CD4-positive, alpha-beta memory T cell (primary cell): ENCODE measurements around the gene ATP13A3. TPM values are rescaled to one million over a fixed set of nuclear protein-coding genes. Genes with fewer than 3 reads are reported as not detected.
A peak's percentile ranks its signal among the peaks of the same experiment; 100 is the strongest.

ENCODE experiments used
- CTCF ChIA-PET: fragments of 350-600 bp; sonication (Branson Sonifier 250); formaldehyde crosslinking; loops from one replicate; lab custom pipeline; 2021; ENCODE audit warnings: inconsistent platforms; ENCODE audit not compliant: partially characterized antibody; lab: Charles Lee
- POLR2A ChIA-PET: fragments of 350-600 bp; sonication (Branson Sonifier 250); formaldehyde crosslinking; loops from one replicate; lab custom pipeline; 2021; ENCODE audit not compliant: partially characterized antibody; lab: Charles Lee
- DNase-seq, 5 donors: peaks; one replicate each; pipeline versions ENCODE4 v3.0.0 to v3.0.0-alpha.2; 2020 to 2022; ENCODE audit warnings: mixed read lengths in 1 of 5
- H3K27ac ChIP-seq: one replicate; pipeline ENCODE4 v1.7.0; 2013; ENCODE audit warnings: low read depth, low read length
- H3K27me3 ChIP-seq: 2 replicates; pipeline ENCODE4 v1.7.0; 2013; ENCODE audit warnings: mild to moderate bottlenecking, low read length, moderate library complexity; ENCODE audit not compliant: insufficient read depth
- H3K36me3 ChIP-seq: 2 replicates; pipeline ENCODE4 v1.7.0; 2013; ENCODE audit warnings: mild to moderate bottlenecking, low read length, moderate library complexity; ENCODE audit not compliant: insufficient read depth
- H3K4me1 ChIP-seq: 2 replicates; pipeline ENCODE4 v1.7.0; 2013; ENCODE audit warnings: mild to moderate bottlenecking, low read length, moderate library complexity; ENCODE audit not compliant: insufficient read depth
- H3K4me3 ChIP-seq, 2 donors: one replicate each; pipeline ENCODE4 v1.7.0; 2013; ENCODE audit warnings: low read length in 2 of 2, mild to moderate bottlenecking in 1 of 2
- H3K9me3 ChIP-seq, 2 donors: one replicate each; pipeline ENCODE4 v1.7.0; 2013; ENCODE audit warnings: low read length in 2 of 2, control low read depth in 1 of 2; ENCODE audit not compliant: control insufficient read depth in 1 of 2
- H3K27ac Mint-ChIP-seq, 7 donors: one replicate each; pipeline ENCODE4 v1.8.0; 2020 to 2021; ENCODE audit warnings: mixed read lengths in 7 of 7, mild to moderate bottlenecking in 6 of 7, inconsistent platforms in 3 of 7, moderate library complexity in 3 of 7
- H3K27me3 Mint-ChIP-seq, 2 donors: one replicate each; pipeline ENCODE4 v1.8.0; 2020 to 2021; ENCODE audit warnings: mixed read lengths in 2 of 2
- H3K36me3 Mint-ChIP-seq, 2 donors: one replicate each; pipeline ENCODE4 v1.8.0; 2020 to 2021; ENCODE audit warnings: mixed read lengths in 2 of 2, inconsistent platforms in 1 of 2, mild to moderate bottlenecking in 1 of 2
- H3K4me1 Mint-ChIP-seq, 4 donors: one replicate each; pipeline ENCODE4 v1.8.0; 2020 to 2021; ENCODE audit warnings: mixed read lengths in 4 of 4, mild to moderate bottlenecking in 1 of 4
- H3K4me3 Mint-ChIP-seq, 8 donors: one replicate each; pipeline ENCODE4 v1.8.0; 2020 to 2021; ENCODE audit warnings: mixed read lengths in 8 of 8, mild to moderate bottlenecking in 7 of 8, moderate library complexity in 6 of 8, inconsistent platforms in 3 of 8
- H3K9me3 Mint-ChIP-seq, 8 donors: one replicate each; pipeline ENCODE4 v1.8.0; 2020 to 2021; ENCODE audit warnings: mixed read lengths in 8 of 8, mild to moderate bottlenecking in 5 of 8, inconsistent platforms in 3 of 8, moderate library complexity in 1 of 8
- intact Hi-C: fragments of 100-400 bp; cut with micrococcal nuclease; formaldehyde crosslinking; loops from one replicate; pipeline ENCODE4 v1.15.1; 2023
- polyA plus RNA-seq, 2 donors: library from polyadenylated mRNA; unstranded; fragments of 300-500 nt; fragmentation: Illumina TruSeq; gene quantifications; one replicate each; pipeline ENCODE4 v1.2.3, GENCODE V29; 2021
- total RNA-seq, 2 experiments: library from RNA; stranded (reverse); gene quantifications; one replicate each; pipeline ENCODE4 v1.2.3, GENCODE V29; 2021

The ATP13A3 gene
- total and polyA plus RNA-seq, 4 experiments from 2014 or later: 6.7 to 62.7 (median 36.0) TPM

- no peaks in the 10 kb centered on the region for H3K36me3 Mint-ChIP-seq
- Histone ChIP-seq H3K36me3 (no peaks in the 10 kb centered on the region), H3K27ac (no peak overlapping the region), H3K9me3 (no peaks in the 10 kb centered on the region), H3K4me1 (peaks cover 23% of the 10 kb centered on the region), H3K27me3 (no peaks in the 10 kb centered on the region), H3K4me3 (no peak overlapping the region)
- no peaks in the 10 kb centered on the region for H3K9me3 Mint-ChIP-seq
- POLR2A ChIA-PET: interaction anchor here (1.0 kb wide), 1 partner anchor 113 kb away, joined by 4 read pairs; no protein-coding TSS in a partner anchor
- no peak overlapping the region for H3K4me3 Mint-ChIP-seq
- peak overlapping the region in 2 of 7 donors; percentile 57 to 70 for H3K27ac Mint-ChIP-seq
- no peak for DNase-seq
- CTCF ChIA-PET: interaction anchor here (0.7 to 9.4 kb wide), 11 partner anchors 8 to 217 kb away, joined by 3 to 133 read pairs (median 6); no protein-coding TSS in a partner anchor
- H3K4me1 Mint-ChIP-seq: peaks cover 12 to 26% (median 14%) of the 10 kb centered on the region in 4 donors
- intact Hi-C loops: no loop called here
- H3K27me3 Mint-ChIP-seq: no peaks in the 10 kb centered on the region
Measured at GRCh38 chr3:194470615-194471014, 16.2 kb downstream of the ATP13A3 start.

- intact Hi-C loops: no loop called here
- H3K4me1 Mint-ChIP-seq: peaks cover 12 to 32% (median 15%) of the 10 kb centered on the region in 4 donors
- Histone ChIP-seq H3K27me3 (no peaks in the 10 kb centered on the region), H3K9me3 (no peaks in the 10 kb centered on the region), H3K4me1 (peaks cover 18% of the 10 kb centered on the region), H3K36me3 (no peaks in the 10 kb centered on the region), H3K4me3 (no peak overlapping the region), H3K27ac (no peak overlapping the region)
- H3K36me3 Mint-ChIP-seq: no peaks in the 10 kb centered on the region
- no peaks in the 10 kb centered on the region for H3K9me3 Mint-ChIP-seq
- ChIA-PET POLR2A (interaction anchor here (1.0 kb wide), 1 partner anchor 114 kb away, joined by 4 read pairs; no protein-coding TSS in a partner anchor), CTCF (interaction anchor here (0.8 to 9.4 kb wide), 8 partner anchors 15 to 124 kb away, joined by 3 to 133 read pairs (median 4); no protein-coding TSS in a partner anchor)
- peak overlapping the region in 1 of 8 donors; percentile 31 for H3K4me3 Mint-ChIP-seq
- no peaks in the 10 kb centered on the region for H3K27me3 Mint-ChIP-seq
- DNase-seq: no peak
- H3K27ac Mint-ChIP-seq: no peak overlapping the region
Measured at GRCh38 chr3:194469977-194470376, 16.8 kb downstream of the ATP13A3 start.

GRCh38 chr3:194468086-194468485, 18.7 kb downstream of the ATP13A3 start:
- CTCF ChIA-PET: interaction anchor here (1.1 to 3.6 kb wide), 3 partner anchors 65 to 125 kb away, joined by 3 to 15 read pairs (median 4); no protein-coding TSS in a partner anchor
- H3K36me3 ChIP-seq: no peaks in the 10 kb centered on the region
- H3K27ac ChIP-seq: no peak overlapping the region
- DNase-seq: no peak
- H3K36me3 Mint-ChIP-seq: no peaks in the 10 kb centered on the region
- no peak overlapping the region for H3K4me3 ChIP-seq
- POLR2A ChIA-PET: no interaction called here
- H3K27me3 Mint-ChIP-seq: no peaks in the 10 kb centered on the region
- no peaks in the 10 kb centered on the region for H3K9me3 ChIP-seq
- peaks cover 15% of the 10 kb centered on the region for H3K4me1 ChIP-seq
- no peak overlapping the region for H3K27ac Mint-ChIP-seq
- no peaks in the 10 kb centered on the region for H3K9me3 Mint-ChIP-seq
- intact Hi-C loops: no loop called here
- peaks cover 14 to 29% (median 18%) of the 10 kb centered on the region in 4 donors for H3K4me1 Mint-ChIP-seq
- no peaks in the 10 kb centered on the region for H3K27me3 ChIP-seq
- H3K4me3 Mint-ChIP-seq: no peak overlapping the region

GRCh38 chr3:194466761-194467356, 19.9 kb downstream of the ATP13A3 start:
- no peak overlapping the region for H3K4me3 Mint-ChIP-seq
- intact Hi-C loops: no loop called here
- DNase-seq: no peak
- H3K36me3 Mint-ChIP-seq: no peaks in the 10 kb centered on the region
- peaks cover 9 to 23% (median 13%) of the 10 kb centered on the region in 4 donors for H3K4me1 Mint-ChIP-seq
- POLR2A ChIA-PET: no interaction called here
- no peak overlapping the region for H3K4me3 ChIP-seq
- H3K27me3 Mint-ChIP-seq: no peaks in the 10 kb centered on the region
- CTCF ChIA-PET: interaction anchor here (0.6 to 3.6 kb wide), 5 partner anchors 10 to 127 kb away, joined by 3 to 15 read pairs (median 4); partner anchors contain the start of gene GP5
- no peak overlapping the region for H3K27ac ChIP-seq
- no peaks in the 10 kb centered on the region for H3K9me3 Mint-ChIP-seq
- H3K27me3 ChIP-seq: no peaks in the 10 kb centered on the region
- no peak overlapping the region for H3K27ac Mint-ChIP-seq
- H3K4me1 ChIP-seq: peaks cover 15% of the 10 kb centered on the region
- H3K36me3 ChIP-seq: no peaks in the 10 kb centered on the region
- no peaks in the 10 kb centered on the region for H3K9me3 ChIP-seq

GRCh38 chr3:194465920-194466570, 20.8 kb downstream of the ATP13A3 start:
- no peaks in the 10 kb centered on the region for H3K36me3 Mint-ChIP-seq
- Histone ChIP-seq H3K36me3 (no peaks in the 10 kb centered on the region), H3K4me3 (no peak overlapping the region), H3K27ac (no peak overlapping the region), H3K9me3 (no peaks in the 10 kb centered on the region), H3K4me1 (peaks cover 15% of the 10 kb centered on the region), H3K27me3 (no peaks in the 10 kb centered on the region)
- POLR2A ChIA-PET: no interaction called here
- CTCF ChIA-PET: interaction anchor here (0.6 to 3.6 kb wide), 5 partner anchors 11 to 128 kb away, joined by 3 to 15 read pairs (median 4); partner anchors contain the start of gene GP5
- no peak for DNase-seq
- H3K9me3 Mint-ChIP-seq: no peaks in the 10 kb centered on the region
- H3K4me3 Mint-ChIP-seq: peak overlapping the region in 4 of 8 donors; percentile 28 to 62 (median 41)
- H3K27me3 Mint-ChIP-seq: no peaks in the 10 kb centered on the region
- intact Hi-C loops: no loop called here
- H3K4me1 Mint-ChIP-seq: peaks cover 8 to 23% (median 13%) of the 10 kb centered on the region in 4 donors
- H3K27ac Mint-ChIP-seq: peak overlapping the region in 1 of 7 donors; percentile 22

GRCh38 chr3:194465246-194465645, 21.6 kb downstream of the ATP13A3 start:
- POLR2A ChIA-PET: no interaction called here
- Histone ChIP-seq H3K9me3 (no peaks in the 10 kb centered on the region), H3K4me3 (no peak overlapping the region), H3K4me1 (peaks cover 15% of the 10 kb centered on the region), H3K27ac (no peak overlapping the region), H3K36me3 (no peaks in the 10 kb centered on the region), H3K27me3 (no peaks in the 10 kb centered on the region)
- Mint-ChIP-seq H3K4me3 (no peak overlapping the region), H3K36me3 (peaks cover 4 to 5% of the 10 kb centered on the region in 2 donors), H3K4me1 (peaks cover 11 to 23% (median 13%) of the 10 kb centered on the region in 4 donors), H3K27ac (no peak overlapping the region), H3K9me3 (no peaks in the 10 kb centered on the region), H3K27me3 (no peaks in the 10 kb centered on the region)
- DNase-seq: no peak
- CTCF ChIA-PET: interaction anchor here (1.6 to 3.6 kb wide), 2 partner anchors 109 to 129 kb away, joined by 7 to 15 read pairs; no protein-coding TSS in a partner anchor
- intact Hi-C loops: no loop called here

- no peak overlapping the region for H3K27ac ChIP-seq
- Mint-ChIP-seq H3K4me3 (peak overlapping the region in 1 of 8 donors; percentile 14), H3K27ac (peak overlapping the region in 1 of 7 donors; percentile 53), H3K4me1 (peaks cover 11 to 23% (median 13%) of the 10 kb centered on the region in 4 donors), H3K9me3 (no peaks in the 10 kb centered on the region), H3K27me3 (no peaks in the 10 kb centered on the region), H3K36me3 (peaks cover 5 to 10% of the 10 kb centered on the region in 2 donors)
- POLR2A ChIA-PET: no interaction called here
- no peaks in the 10 kb centered on the region for H3K9me3 ChIP-seq
- DNase-seq: no peak
- no peaks in the 10 kb centered on the region for H3K27me3 ChIP-seq
- CTCF ChIA-PET: no interaction called here
- peaks cover 15% of the 10 kb centered on the region for H3K4me1 ChIP-seq
- intact Hi-C loops: no loop called here
- no peaks in the 10 kb centered on the region for H3K36me3 ChIP-seq
- no peak overlapping the region for H3K4me3 ChIP-seq
Measured at GRCh38 chr3:194464692-194465091, 22.1 kb downstream of the ATP13A3 start.
